Brain pericyte (primary cell): ENCODE data around the gene PDE9A.

Source experiments
- DNase-seq: peaks from one replicate; pipeline ENCODE4 v3.0.0-alpha.2; 2012; ENCODE audit warnings: low read depth, low spot score

PDE9A gene

GRCh38 chr21:42769183-42769819 is 115.9 kb downstream of the PDE9A start:
- no peak for DNase-seq

- no peak for DNase-seq
Observed at GRCh38 chr21:42769820-42770716, 116.6 kb downstream of the PDE9A start.

- DNase-seq = no peak
Observed at GRCh38 chr21:42770717-42771502, 117.5 kb downstream of the PDE9A start.

GRCh38 chr21:42771503-42771805 is 118.0 kb downstream of the PDE9A start:
- no peak for DNase-seq

GRCh38 chr21:42775123-42775522 is 121.7 kb downstream of the PDE9A start:
- no peak for DNase-seq

- DNase-seq = no peak
Observed at GRCh38 chr21:42775891-42776290, 122.5 kb downstream of the PDE9A start.

- no peak for DNase-seq
Observed at GRCh38 chr21:42777064-42777756, 123.8 kb downstream of the PDE9A start.

DNA sequence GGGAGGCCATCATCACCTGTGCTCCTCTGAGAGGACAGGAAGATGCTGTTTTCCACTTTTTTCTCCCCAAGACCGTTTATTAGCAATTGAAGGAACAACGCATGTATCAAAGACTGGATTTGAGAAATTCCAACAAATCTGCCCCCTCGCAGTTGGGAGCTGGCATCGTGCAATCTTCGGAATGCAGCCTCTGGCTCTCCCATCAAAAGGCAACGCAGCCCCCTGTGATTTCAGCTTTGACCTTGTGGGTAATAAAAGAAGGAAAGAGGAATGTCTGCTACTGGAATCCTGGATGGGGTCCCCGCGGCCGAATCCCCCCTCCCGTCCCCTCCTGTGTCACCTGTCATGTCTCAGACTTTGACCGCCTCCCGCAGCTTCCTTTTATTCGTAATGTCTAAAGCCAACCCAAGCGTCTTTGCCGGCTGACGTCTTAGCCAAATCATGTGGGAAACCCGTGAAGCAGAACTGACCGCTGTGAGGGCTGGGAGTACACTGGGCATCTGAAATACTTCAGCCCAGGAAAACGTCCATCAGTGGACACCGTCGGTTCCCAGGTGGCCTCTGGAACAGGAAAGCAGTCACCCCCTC is 124.4 kb downstream of the PDE9A start:
- DNase-seq = no peak

GRCh38 chr21:42779431-42779861 is 126.0 kb downstream of the PDE9A start:
- no peak for DNase-seq

DNA sequence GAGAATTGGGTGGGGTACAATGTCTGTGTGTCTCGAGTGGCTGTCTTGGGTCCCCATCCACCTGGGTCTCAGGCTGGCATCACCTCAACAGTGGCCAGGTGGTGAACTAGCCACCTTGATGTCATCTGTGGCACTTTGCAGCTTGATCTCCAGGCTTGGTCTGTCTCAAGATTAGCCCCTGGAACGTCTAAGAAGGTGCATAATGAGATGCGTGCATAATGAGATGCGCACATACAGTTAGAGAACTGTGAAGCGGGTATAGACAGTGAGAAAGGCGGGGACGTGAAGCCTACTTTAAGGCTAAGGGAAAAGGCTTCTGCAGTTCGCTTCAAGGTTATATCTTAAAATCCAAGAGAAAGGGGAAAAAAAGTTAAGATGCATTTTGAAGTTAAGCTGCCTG is 127.2 kb downstream of the PDE9A start:
- no peak for DNase-seq

GRCh38 chr21:42781150-42781970 is 127.9 kb downstream of the PDE9A start:
- no peak for DNase-seq

- no peak for DNase-seq
Observed at GRCh38 chr21:42781971-42782722, 128.7 kb downstream of the PDE9A start.

DNA sequence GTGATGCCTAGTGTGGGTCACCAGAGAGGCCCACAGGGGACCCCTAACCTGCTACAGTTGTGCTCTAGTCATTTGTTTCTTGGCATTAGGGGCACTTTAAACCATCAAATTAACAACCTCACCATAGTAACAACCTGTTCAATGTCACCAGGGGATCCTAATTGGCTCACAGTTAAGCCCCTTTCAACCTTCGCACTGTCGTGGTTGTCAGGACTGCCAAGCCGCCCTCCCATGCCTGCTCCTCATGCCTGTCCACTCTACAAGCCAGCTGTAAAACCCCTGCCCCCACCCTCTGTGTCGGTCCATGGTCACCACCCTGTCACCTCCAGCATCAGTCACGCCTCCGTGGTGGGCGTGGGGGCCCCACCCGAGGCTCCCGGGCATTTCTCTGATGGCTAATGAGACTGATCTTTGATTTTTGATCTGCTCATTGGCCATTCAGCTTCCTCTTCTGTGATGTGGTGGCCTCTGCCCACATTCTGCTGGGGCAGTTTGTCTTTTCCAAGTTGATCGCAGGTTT is 129.4 kb downstream of the PDE9A start:
- DNase-seq = no peak

- DNase-seq = no peak
Observed at GRCh38 chr21:42784276-42784675, 130.9 kb downstream of the PDE9A start.

- no peak for DNase-seq
Observed at GRCh38 chr21:42784896-42785451, 131.6 kb downstream of the PDE9A start.

DNA sequence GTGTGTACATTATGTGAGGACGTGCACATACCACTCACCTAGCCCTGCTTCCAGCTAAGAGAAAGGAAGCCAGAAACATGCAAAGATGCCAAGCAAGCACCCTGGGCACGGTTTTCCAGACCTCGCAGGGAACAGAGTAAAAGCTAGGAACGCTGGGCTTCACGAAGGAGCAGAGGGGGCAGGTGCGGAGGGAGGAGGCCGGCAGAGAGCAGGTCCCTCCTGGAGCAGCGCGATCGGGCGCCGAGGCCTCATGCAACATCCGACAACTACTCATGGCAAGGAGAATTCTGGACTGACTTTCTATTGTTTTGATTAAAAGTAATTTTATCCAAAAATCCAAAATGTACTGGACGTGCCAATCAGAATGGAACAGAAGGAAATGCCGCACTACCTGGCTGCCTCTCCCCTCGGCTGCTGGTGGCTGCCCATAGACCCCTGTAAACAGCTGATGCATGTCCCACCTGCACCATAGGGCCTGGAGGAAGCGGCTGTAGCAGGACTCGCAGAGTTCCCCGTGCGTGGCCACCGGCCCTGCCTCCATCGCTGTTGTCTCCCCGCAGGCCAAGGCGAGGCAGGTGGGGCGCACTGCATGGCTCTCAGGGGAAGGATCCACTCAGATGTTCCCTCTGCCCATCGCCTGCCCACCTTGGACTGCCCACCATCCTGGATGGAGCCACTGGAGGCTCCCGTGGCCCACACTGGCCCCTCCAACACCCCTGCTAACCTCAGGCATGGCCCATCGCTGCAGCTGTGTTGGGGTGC is 132.4 kb downstream of the PDE9A start:
- no peak for DNase-seq

- DNase-seq = no peak
Observed at GRCh38 chr21:42786884-42787283, 133.5 kb downstream of the PDE9A start.

DNA sequence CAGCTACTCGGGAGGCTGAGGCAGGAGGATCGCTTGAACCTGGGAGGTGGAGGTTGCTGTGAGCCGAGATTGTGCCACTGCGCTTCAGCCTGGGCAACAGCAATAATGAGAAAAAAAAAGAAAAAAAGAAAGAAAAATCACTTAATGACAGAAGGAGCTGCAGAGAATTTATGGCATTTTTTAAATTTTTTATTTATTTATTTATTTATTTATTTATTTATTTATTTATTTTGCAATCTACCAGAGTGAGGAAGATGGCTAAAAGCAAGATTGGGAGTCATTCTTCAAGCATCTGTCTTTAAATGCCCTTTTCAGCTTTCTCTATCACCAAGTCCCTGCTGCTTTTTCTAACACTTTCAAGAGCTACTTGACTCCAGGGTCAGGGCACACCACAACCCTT is 134.2 kb downstream of the PDE9A start:
- DNase-seq = no peak
